K562 treated with DMSO at 1 percent for 48 hours (cell line): Measurements from ENCODE around the gene SELENOF. TPM values are rescaled to one million over a fixed set of nuclear protein-coding genes. Genes with fewer than 3 reads are reported as not detected.

Source experiments
- total RNA-seq: library from RNA; unstranded; fragments of 300-600 nt; gene quantifications from 2 replicates; pipeline ENCODE4 v1.2.3, GENCODE V29; 2022; ENCODE audit warnings: low replicate concordance; ENCODE audit errors: extremely low read depth

SELENOF gene
- not detected in 2 replicates for total RNA-seq

GRCh38 chr1:86913896-86914600 lies at the start of gene SELENOF:
SELENOF (minus strand) TSS chr1:86914126; CDS start chr1:86914111, 15 bp downstream.

GRCh38 chr1:86914601-86914997 lies 673 bp upstream of the SELENOF start, which contains the start of gene HS2ST1:
HS2ST1 (plus strand) TSS chr1:86914635.

Other genes with a start within 250 kb of the SELENOF start
- gene SH3GLB1, start 209.6 kb downstream of the SELENOF start, total RNA-seq: not detected in 2 replicates
- not detected in 2 replicates for gene HS2ST1, start 509 bp upstream of the SELENOF start, total RNA-seq